Measurements from ENCODE around the gene TPCN1. TPM values are rescaled to one million over a fixed set of nuclear protein-coding genes. Genes with fewer than 3 reads are reported as not detected.
A peak's percentile ranks its signal among the peaks of the same experiment; 100 is the strongest.

The TPCN1 gene
- total RNA-seq, 1 experiment from 2014 or later, result 18.8 TPM

- TF ChIP-seq EZH2 (IDR thresholded peaks at IDR 0.05; ENCODE audit: borderline replicate concordance, low read depth, low read length, poor library complexity, severe bottlenecking) (no peak), CTCF (conservative IDR thresholded peaks at IDR 0.05; ENCODE audit: low read depth, low read length) (no peak)
- peaks cover 51% of the 10 kb centered on the region for H3K4me1 ChIP-seq (ENCODE audit: insufficient read depth, low read length, poor library complexity, severe bottlenecking)
- H3K4me3 ChIP-seq (ENCODE audit: low read depth, low read length, poor library complexity, severe bottlenecking), result no peak overlapping the region
- no peak for DNase-seq (ENCODE audit: low spot score)
- no peak overlapping the region for H3K27ac ChIP-seq (ENCODE audit: low read depth, low read length, poor library complexity, severe bottlenecking)
- no TSS peak for BruUV-seq (replicated peaks)
- no peaks in the 10 kb centered on the region for H3K27me3 ChIP-seq (replicated peaks; ENCODE audit: insufficient read depth, low read depth, low read length, poor library complexity)
- intact Hi-C loops (cut with micrococcal nuclease; ENCODE audit: unreplicated experiment), result no loop called here
- no peaks in the 10 kb centered on the region for H3K36me3 ChIP-seq (ENCODE audit: insufficient read depth, low read length, poor library complexity, severe bottlenecking)
- CTCF ChIA-PET, result no interaction called here
- H3K9me3 ChIP-seq (ENCODE audit: low read depth, low read length, poor library complexity, severe bottlenecking), result no peaks in the 10 kb centered on the region
- POLR2A ChIA-PET (ENCODE audit: low non-redundant PET), result no interaction called here
These were observed 21.3 kb downstream of the TPCN1 start for GRCh38 chr12:113242560-113242959.

GRCh38 chr12:113244047-113244460 lies 22.8 kb downstream of the TPCN1 start:
- no peaks in the 10 kb centered on the region for H3K36me3 ChIP-seq (ENCODE audit: insufficient read depth, low read length, poor library complexity, severe bottlenecking)
- peaks cover 51% of the 10 kb centered on the region for H3K4me1 ChIP-seq (ENCODE audit: insufficient read depth, low read length, poor library complexity, severe bottlenecking)
- CTCF ChIA-PET, result no interaction called here
- H3K27ac ChIP-seq (ENCODE audit: low read depth, low read length, poor library complexity, severe bottlenecking), result peak overlapping the region; percentile 91
- no peaks in the 10 kb centered on the region for H3K27me3 ChIP-seq (replicated peaks; ENCODE audit: insufficient read depth, low read depth, low read length, poor library complexity)
- H3K9me3 ChIP-seq (ENCODE audit: low read depth, low read length, poor library complexity, severe bottlenecking), result no peaks in the 10 kb centered on the region
- TF ChIP-seq CTCF (conservative IDR thresholded peaks at IDR 0.05; ENCODE audit: low read depth, low read length), result no peak
- no peak for TF ChIP-seq EZH2 (IDR thresholded peaks at IDR 0.05; ENCODE audit: borderline replicate concordance, low read depth, low read length, poor library complexity, severe bottlenecking)
- POLR2A ChIA-PET (ENCODE audit: low non-redundant PET), result no interaction called here
- peak; percentile 74 for DNase-seq (ENCODE audit: low spot score)
- peak overlapping the region; percentile 0 for H3K4me3 ChIP-seq (ENCODE audit: low read depth, low read length, poor library complexity, severe bottlenecking)
- BruUV-seq (replicated peaks), result no TSS peak
- intact Hi-C loops (cut with micrococcal nuclease; ENCODE audit: unreplicated experiment), result no loop called here

- no peaks in the 10 kb centered on the region for H3K9me3 ChIP-seq (ENCODE audit: low read depth, low read length, poor library complexity, severe bottlenecking)
- peak; percentile 86 for DNase-seq (ENCODE audit: low spot score)
- POLR2A ChIA-PET (ENCODE audit: low non-redundant PET), result no interaction called here
- H3K36me3 ChIP-seq (ENCODE audit: insufficient read depth, low read length, poor library complexity, severe bottlenecking), result no peaks in the 10 kb centered on the region
- intact Hi-C loops (cut with micrococcal nuclease; ENCODE audit: unreplicated experiment), result no loop called here
- no TSS peak for BruUV-seq (replicated peaks)
- CTCF ChIA-PET, result no interaction called here
- TF ChIP-seq CTCF (conservative IDR thresholded peaks at IDR 0.05; ENCODE audit: low read depth, low read length) (no peak), EZH2 (IDR thresholded peaks at IDR 0.05; ENCODE audit: borderline replicate concordance, low read depth, low read length, poor library complexity, severe bottlenecking) (no peak)
- peak overlapping the region; percentile 91 for H3K27ac ChIP-seq (ENCODE audit: low read depth, low read length, poor library complexity, severe bottlenecking)
- H3K27me3 ChIP-seq (replicated peaks; ENCODE audit: insufficient read depth, low read depth, low read length, poor library complexity), result no peaks in the 10 kb centered on the region
- peaks cover 49% of the 10 kb centered on the region for H3K4me1 ChIP-seq (ENCODE audit: insufficient read depth, low read length, poor library complexity, severe bottlenecking)
- H3K4me3 ChIP-seq (ENCODE audit: low read depth, low read length, poor library complexity, severe bottlenecking), result peak overlapping the region; percentile 0
These were observed 23.3 kb downstream of the TPCN1 start for GRCh38 chr12:113244478-113244958.
